NCI-H1105 (cell line): ENCODE measurements around the gene OR3A3.
"Not testable (repeated sequence)": the region's sequence is repeated elsewhere in the genome, so short reads cannot be mapped to it uniquely, and the experiment has no call there.

ENCODE experiments used
- DNase-seq: peaks from one replicate; lab custom pipeline; 2025; lab: John Stamatoyannopoulos, UW

OR3A3 gene

DNA sequence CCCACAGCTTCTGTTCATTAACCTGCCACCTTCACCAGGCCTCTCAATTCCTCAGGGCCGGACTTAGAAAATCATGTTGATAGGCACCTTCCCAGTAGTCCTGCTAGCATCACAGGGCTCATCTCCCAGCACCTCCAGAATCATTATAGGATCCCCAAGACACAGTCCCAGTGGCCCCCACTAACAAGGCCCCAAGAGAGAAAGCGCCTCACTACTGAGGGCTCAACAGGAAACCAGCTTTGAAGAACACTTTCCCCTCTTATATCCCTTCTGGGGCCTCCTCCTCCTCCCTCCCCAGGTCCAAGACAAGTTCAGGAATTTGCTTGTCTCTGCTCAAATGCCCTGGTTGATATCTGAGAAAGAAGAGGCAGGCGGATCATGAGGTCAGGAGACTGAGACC lies at the start of gene OR3A3:
Gene OR3A3, plus strand, starts transcription at position 301 of the 400 bp plus-strand sequence.
- no peak for DNase-seq

GRCh38 chr17:3371167-3371566 lies 40.0 kb upstream of the OR3A3 start:
- not testable (repeated sequence) for DNase-seq

DNA sequence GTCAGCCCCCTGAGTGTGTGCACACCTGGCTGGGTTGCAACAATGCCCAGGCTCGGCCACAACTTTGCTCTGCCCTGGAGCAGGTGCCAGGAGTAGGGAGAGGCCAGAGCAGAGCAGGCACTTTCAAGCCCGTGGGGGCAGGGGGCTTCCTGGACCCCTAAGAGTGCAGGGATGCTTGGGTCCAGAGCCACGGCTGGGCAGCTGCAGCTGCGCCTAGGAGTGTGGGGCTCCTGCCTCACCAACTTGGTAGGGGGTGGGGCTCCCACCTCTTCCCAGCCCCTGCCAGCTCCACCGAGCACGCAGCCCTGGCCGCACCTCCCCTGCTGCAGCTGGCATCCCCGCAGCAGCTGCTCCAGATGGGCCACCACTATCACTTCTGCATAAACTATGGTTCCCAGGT lies 32.8 kb upstream of the OR3A3 start:
- no peak for DNase-seq

GRCh38 chr17:3381957-3382356 lies 29.2 kb upstream of the OR3A3 start:
- no peak for DNase-seq

GRCh38 chr17:3385869-3386816 lies 25.0 kb upstream of the OR3A3 start, which contains the start of gene OR3A2:
TSS of gene OR3A2 (minus strand) at chr17:3386308.
- no peak for DNase-seq

DNA sequence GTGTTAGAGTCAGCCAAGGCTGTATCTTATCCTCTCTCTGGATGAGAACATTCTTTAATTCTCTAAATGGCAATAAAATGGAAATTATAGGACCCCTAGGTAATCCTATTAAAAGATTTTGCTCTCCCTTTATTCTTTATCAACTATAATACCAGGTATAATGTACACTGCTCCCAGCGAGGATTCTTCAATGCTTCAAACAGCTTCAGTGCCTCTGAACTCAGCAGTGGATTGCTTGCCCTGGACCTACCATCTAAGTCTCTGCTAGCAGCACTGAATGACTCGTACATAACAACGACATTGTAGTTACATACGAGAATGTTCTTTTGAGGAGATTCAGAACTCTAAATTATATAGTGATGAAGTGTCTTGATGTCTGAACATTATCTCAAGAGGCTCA lies 21.4 kb upstream of the OR3A3 start:
- no peak for DNase-seq

DNA sequence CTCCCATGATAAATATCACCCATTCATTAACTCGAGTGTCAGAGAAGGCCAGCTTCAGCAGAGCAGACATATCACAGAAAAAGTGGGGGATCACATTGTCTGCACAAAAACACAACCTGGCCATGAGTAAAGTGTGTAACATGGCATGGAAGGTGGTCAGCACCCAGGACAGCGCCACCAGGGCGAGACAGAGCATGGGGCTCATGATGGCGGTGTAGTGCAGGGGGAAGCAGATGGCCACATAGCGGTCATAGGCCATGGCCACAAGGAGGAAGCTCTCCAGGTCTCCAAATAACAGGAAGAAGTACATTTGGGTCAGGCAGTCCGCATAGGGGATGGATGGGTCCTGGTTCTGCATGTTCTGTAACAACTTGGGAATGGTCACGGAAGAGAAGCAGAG lies 13.4 kb upstream of the OR3A3 start:
- DNase-seq = not testable (repeated sequence)

DNA sequence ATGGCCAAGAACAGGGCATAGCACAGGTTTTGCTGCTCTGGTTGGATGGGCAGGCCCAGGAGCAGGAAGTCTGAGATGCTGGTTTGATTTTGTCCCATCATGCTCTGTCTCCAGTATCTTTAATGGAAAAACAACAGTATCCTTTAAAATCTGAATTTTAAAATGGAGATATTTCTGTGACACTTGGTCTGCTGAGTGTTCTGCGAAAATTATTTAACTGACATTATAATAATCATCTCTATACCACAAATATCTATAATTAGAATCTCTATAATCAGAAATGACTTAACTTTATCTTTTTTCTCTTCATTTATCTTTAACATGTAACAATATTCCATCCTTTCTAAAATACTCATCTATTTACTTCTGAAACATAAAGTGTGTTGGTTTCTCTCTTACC lies 12.9 kb upstream of the OR3A3 start, which contains the start of gene OR1E1:
Gene OR1E1, minus strand, starts transcription at position 101 of the 400 bp plus-strand sequence. Its CDS starts 0 bp downstream, at position 101.
- no peak for DNase-seq

GRCh38 chr17:3400055-3400454 lies 11.1 kb upstream of the OR3A3 start:
- no peak for DNase-seq

DNA sequence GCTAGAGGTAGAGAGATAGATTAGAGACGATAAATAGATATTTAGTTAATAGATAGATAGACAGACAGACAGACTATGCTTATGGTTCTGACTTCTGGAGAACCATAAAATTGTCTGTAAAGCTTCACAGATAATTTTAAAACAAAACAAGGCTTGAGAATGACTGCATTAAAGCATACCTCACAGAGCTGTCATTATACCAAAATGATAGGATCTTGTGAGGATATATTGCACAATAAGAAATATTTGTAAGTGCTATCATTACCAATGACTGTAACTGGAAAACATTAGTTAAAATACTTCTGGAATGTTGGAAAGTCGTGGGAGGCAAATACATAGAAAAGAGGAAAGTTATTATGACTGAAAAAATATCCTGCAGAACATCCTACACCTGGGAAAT lies 9.4 kb upstream of the OR3A3 start:
- no peak for DNase-seq

DNA sequence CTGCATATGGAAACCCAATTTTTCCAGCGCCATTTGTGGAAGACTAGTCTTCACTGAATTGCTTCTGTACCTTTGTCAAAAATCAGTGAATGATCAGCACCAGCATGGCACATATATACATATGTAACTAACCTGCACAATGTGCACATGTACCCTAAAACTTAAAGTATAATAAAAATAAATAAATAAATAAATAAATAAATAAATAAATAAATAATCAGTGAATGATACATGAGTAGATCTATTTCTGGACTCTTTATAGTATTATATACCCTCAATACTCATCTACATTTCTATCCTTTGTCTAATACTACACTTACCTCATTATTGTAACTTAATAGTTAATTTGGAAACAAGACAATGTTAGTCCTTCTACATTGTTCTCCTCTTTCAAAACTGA lies 7.3 kb upstream of the OR3A3 start:
- not testable (repeated sequence) for DNase-seq

DNA sequence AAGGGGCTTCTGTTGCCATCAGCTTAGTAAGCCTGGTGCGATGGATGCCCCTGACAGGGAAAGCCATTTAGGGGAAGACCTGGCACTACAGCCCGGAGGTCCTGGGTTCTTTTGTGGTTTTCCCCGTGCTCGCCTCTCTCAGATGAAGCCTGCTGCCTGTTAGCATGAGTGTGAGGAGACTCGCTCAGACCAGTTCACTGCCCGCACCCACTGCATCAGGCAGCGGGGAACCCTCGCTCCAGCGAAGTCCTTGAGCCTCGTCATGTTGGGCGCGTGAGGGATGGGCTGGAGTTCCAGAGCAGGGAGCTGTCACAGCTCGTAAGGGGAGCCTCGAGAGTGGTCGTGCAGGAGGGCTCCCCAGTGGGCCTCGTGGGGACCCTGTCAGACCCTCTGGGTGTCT lies 1.0 kb downstream of the OR3A3 start:
- DNase-seq = not testable (repeated sequence)

GRCh38 chr17:3415610-3416009 lies 4.4 kb downstream of the OR3A3 start:
- DNase-seq = no peak

- DNase-seq = no peak
These were observed 7.1 kb downstream of the OR3A3 start for GRCh38 chr17:3418222-3418621.

DNA sequence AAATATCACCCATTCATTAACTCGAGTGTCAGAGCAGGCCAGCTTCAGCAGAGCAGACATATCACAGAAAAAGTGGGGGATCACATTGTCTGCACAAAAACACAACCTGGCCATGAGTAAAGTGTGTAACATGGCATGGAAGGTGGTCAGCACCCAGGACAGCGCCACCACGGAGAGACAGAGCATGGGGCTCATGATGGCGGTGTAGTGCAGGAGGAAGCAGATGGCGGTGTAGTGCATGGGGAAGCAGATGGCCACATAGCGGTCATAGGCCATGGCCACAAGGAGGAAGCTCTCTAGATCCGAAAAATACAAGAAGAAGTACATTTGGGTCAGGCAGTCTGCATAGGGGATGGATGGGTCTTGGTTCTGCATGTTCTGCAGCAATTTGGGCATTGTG lies 22.0 kb downstream of the OR3A3 start:
- not testable (repeated sequence) for DNase-seq

GRCh38 chr17:3433741-3434140 lies 22.6 kb downstream of the OR3A3 start, which contains the start of gene OR1E2:
TSS of gene OR1E2 (minus strand) at chr17:3433841. CDS start at chr17:3433841, 0 bp downstream.
- no peak for DNase-seq

- DNase-seq = no peak
These were observed 27.2 kb downstream of the OR3A3 start for GRCh38 chr17:3438368-3438767.

DNA sequence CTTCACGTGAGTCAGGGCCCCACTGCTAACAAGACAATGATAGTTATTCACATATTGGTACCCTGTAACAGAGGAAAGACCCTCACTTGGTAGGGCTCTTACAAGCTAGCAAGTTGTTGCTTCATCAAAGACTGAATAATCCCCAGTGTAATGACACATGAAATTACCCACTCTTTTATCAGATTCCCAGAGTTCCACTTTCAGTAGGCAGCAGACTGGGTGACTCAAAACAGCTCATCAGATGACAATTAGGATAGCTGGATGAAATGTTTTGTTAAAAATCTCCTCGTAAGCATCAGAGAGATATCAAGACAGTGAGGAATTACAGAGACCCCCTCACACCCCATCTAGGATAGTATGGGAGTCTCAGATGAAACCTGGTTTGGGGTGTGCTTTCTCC lies 29.3 kb downstream of the OR3A3 start:
- no peak for DNase-seq

GRCh38 chr17:3447625-3448024 lies 36.5 kb downstream of the OR3A3 start:
- DNase-seq = no peak

- no peak for DNase-seq
These were observed 37.0 kb downstream of the OR3A3 start for GRCh38 chr17:3448059-3448665.

DNA sequence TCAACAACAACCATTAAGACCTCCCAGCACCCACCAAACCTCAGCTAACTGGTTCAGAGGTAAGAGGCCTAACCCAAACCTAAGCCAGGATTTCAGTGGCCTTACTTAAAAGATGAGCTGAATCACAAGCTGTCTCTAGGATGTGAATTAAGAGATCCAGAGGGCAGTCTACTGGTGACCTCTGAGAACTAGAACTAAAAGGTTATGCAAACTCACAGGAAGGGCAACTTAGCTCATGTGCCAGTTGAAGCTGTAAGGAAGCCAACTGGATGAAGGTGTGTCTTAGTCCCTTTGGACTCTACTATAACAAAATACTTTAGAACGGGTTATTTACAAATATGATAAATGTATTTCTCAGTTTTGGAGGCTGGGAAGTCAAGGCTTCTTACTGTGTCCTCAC lies 55.2 kb downstream of the OR3A3 start:
- not testable (repeated sequence) for DNase-seq

DNA sequence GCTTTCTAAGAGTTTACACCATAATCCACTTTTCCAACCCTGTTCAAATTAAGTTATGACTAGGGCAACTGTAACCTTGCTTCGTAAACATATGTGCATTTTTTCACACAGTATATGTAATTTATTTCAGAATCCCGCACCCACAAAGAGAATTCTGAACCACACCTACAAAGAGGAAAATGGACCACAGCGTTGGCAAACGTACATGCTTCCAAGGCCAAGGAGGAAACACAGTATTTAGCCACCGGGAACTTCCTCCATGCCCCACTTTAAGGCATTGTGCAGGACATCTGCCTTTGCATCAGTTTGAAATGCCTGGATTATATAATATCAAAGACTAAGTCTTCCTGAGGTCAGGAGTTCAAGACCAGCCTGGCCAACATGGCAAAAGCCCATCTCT lies 58.4 kb downstream of the OR3A3 start:
- DNase-seq = no peak

DNA sequence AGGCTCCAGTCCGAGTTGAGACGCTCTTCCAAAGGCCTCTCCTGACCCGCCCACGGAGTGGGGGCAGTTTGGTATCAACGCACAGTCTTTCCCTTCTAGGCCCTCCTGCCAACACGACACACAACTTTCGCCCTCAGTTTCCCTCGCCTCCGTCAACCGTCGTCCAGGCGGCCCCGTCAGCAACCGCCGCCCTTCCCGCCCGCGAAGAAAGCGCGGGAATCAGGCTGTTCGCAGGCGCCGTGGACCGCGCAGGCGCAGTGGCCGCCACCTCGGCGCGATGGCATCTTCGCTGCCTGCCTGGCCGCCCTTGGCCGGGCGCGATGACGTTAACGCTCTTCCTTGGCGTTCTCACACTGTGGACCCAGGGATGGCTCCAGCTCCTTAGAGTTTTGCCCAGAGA lies 60.4 kb downstream of the OR3A3 start, which contains the start of gene SPATA22:
Gene SPATA22, minus strand, starts transcription at position 221 of the 400 bp plus-strand sequence. CDS start 2,494 bp downstream, outside the sequence.
- no peak for DNase-seq
